HFF-Myc (cell line): ENCODE measurements around the gene AQP2.
"Not testable (repeated sequence)": the region's sequence is repeated elsewhere in the genome, so short reads cannot be mapped to it uniquely, and the experiment has no call there.

Experiments
- DNase-seq: peaks from one replicate; pipeline ENCODE4 v3.0.0-alpha.2; 2011; ENCODE audit warnings: low read depth; ENCODE audit errors: extremely low read depth
- H3K4me3 ChIP-seq: replicated peaks from 2 replicates; pipeline ENCODE4 v1.5.1; 2011; ENCODE audit warnings: low read depth, mild to moderate bottlenecking, control low read depth, low read length
- TF ChIP-seq, protein P1 (sequence below): IDR thresholded peaks from 2 replicates; pipeline ENCODE4 v1.5.1; 2012; ENCODE audit warnings: mild to moderate bottlenecking, low read depth, low read length, control low read depth; ENCODE audit errors: missing control alignments

The AQP2 gene

DNA sequence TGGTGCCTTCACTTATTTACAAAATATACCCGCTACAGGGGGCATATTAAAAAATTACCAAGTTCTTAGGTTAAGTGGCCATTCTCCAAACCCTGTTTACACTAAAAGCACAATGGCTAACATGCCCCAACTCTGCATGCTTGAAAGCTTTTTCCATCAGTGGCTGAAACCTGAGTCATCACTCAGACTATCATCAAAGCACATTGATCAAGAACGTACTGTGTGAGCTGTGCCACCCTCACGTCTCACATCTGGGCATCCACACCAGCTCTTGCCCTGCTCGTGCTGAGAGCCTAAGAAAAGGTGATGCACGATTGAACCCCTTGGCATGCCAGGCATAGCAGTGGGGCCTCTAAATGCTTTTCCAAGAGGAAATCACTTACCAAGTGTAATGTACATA, 35.4 kb downstream of the AQP2 start:
- H3K4me3 ChIP-seq: no peak overlapping the region
- DNase-seq: no peak
- TF ChIP-seq, protein P1, sequence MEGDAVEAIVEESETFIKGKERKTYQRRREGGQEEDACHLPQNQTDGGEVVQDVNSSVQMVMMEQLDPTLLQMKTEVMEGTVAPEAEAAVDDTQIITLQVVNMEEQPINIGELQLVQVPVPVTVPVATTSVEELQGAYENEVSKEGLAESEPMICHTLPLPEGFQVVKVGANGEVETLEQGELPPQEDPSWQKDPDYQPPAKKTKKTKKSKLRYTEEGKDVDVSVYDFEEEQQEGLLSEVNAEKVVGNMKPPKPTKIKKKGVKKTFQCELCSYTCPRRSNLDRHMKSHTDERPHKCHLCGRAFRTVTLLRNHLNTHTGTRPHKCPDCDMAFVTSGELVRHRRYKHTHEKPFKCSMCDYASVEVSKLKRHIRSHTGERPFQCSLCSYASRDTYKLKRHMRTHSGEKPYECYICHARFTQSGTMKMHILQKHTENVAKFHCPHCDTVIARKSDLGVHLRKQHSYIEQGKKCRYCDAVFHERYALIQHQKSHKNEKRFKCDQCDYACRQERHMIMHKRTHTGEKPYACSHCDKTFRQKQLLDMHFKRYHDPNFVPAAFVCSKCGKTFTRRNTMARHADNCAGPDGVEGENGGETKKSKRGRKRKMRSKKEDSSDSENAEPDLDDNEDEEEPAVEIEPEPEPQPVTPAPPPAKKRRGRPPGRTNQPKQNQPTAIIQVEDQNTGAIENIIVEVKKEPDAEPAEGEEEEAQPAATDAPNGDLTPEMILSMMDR: no peak

DNA sequence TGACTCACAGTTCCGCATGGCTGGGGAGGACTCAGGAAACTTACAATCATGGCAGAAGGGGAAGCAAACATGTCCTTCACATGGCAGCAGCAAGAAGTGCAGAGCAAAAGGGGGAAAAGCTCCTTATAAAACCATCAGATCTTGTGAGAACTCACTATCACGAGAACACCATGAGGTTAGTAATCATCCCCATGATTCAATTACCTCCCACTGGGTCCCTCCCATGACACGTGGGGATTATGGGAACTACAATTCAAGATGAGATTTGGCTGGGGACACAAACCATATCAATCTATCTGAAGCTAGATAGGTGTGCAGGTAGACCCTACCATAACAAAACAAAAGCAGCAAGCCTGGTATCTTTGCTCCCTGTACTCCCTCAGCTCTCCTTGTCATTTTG, 35.9 kb downstream of the AQP2 start:
- not testable (repeated sequence) for DNase-seq, H3K4me3 ChIP-seq

DNA sequence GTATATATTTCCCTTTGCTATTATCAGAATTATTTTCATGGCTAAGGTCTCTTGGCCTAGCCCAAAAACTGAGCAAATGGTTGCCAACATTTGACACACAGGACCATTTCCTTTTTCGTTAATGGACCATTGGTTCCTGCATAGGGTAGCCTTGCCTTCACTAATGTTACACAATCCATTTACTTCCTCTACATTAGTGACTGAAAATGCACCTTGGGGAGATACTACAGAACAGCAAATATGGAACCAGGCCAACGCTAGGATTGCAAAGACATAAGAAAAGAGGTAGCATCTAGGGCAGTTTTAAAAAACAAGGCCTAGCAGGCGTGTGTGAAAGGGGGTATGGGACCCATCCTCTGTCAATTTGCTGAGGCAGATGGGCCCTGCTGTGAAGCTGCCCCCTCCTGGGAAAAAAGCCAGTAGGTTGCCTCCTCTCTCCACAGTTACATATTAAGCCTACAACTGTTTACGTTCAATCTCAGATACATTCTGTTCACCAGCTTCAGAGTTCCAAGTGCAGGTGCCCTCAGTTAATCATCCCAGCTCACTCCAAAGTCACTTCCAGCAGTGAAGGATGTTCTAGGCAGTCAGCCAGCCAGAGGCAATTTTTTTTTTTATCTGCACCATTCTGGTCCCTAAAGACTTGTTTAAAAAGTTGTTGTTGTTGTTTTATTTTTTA, 37.2 kb downstream of the AQP2 start:
- DNase-seq: no peak
- H3K4me3 ChIP-seq: no peak overlapping the region
- TF ChIP-seq, protein P1: no peak

DNA sequence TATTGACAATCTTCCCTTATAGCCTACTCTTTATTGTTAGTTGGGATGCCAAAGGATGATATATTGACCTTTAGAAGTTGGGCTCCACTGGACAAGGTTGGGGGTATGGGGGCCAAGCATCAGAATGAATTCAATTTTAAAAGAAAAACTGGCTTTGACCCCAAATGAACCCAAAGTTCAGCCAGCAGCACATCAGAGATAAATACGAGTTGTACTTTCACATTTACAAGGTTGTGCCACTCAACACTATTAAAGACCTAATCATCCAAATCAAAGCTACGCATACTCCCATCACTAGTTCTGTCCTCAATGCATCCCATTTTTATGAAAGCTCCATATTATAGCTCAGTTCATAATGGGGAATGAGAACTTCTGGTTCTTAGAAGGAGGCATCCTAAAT, 38.9 kb downstream of the AQP2 start:
- not testable (repeated sequence) for DNase-seq, H3K4me3 ChIP-seq

DNA sequence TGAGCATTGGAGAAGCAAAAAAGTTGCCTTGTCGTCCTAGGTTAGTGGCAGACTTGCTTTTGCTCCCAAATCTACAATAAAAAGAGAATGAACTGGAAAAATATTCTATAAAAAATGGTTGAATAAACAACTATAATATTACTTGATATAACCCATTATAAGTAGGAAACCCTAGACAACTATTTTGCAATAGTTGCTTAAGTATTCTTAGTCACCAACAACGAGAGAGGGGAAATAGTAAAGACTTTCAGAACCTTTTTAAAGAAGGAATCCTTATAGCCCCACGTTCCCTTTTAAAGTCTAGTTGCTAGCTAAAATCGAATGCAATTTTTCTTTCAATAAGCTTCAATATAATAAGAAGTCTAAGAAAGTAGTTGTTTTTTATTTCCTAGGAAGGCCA, 39.7 kb downstream of the AQP2 start:
- TF ChIP-seq, protein P1: no peak
- H3K4me3 ChIP-seq: no peak overlapping the region
- no peak for DNase-seq

DNA sequence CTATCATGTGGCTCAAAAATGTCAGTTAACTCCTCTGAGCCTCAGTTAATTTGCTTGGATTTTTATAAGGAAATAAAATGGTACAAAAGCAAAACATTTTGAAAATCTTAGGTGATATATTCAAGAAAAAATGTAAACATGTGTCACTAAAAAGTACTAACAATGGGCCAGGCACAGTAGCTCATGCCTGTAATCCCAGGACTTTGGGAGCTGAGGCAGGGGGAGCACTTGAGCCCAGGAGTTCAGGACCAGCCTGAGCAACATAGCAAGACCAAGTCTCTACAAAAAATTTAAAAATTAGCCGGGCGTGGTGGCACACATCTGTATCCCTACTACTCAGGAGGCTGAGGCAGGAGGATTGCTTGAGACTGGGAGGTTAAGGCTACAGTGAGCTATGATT, 47.9 kb downstream of the AQP2 start:
- H3K4me3 ChIP-seq: no peak overlapping the region
- no peak for DNase-seq
- TF ChIP-seq, protein P1: peak; percentile 9

DNA sequence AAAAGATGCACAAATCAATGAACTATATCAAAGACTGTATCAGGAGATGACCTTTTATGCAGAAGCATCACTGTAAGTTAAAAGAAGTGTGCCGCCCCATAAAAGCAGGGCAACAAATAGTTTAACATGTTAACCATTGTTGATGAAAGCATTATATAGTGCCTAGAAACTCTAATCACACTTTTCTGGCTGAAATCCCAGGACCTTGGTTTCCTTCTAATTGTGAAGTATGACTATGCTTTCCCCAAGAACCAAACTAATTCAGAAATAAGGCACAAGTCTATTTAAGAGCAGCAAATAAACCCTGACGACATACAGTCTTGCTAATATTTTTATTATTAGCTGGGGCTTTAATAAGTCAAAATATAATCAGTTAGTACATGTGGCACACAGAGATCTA, 53.1 kb downstream of the AQP2 start:
- no peak overlapping the region for H3K4me3 ChIP-seq
- TF ChIP-seq, protein P1: no peak
- no peak for DNase-seq

DNA sequence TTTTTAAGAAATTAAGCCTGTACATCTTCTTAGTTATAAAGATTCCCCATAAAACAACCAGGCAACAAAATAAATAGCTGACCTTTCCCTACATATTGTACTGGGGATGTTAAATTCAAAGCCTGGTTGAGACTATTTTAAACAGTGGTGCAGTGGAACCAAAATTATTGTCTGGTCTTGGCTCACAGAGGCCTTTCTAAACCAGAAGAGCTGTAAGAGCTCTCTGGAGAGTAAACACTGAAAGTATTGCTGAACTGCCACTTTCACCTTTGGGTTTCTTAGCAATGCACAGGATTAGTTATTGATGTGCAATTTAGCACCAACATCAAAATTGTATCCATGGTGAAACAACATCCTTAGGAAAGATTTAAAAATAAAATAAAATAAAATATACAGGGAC, 54.2 kb downstream of the AQP2 start:
- TF ChIP-seq, protein P1: no peak
- H3K4me3 ChIP-seq: no peak overlapping the region
- no peak for DNase-seq
